Measurements from ENCODE around the gene TARS2.

DNA sequence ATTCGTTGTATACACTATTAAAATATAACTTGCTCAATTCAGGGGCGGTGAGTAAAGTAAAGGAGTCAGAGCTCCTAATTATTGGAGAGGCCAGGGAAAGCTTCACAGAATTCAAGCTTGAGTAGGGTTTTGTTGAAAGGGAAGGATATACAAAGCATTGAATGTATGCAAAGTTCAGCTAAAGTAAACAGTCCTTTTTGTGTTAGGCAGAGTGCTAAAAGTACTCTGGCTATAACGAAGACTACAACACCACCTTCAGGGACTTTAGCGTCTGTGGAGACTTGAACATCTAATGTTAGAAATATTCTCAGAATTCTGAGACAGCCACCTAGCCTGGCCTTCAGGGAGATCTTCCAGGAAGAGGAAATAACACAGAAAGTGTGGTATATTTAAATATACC is 29.4 kb downstream of the TARS2 start:
- TF ChIP-seq EZH2 (IDR thresholded peaks at IDR 0.05) (no peak), POLR2AphosphoS5 (IDR thresholded peaks at IDR 0.05; ENCODE audit: borderline replicate concordance, low read depth, low read length) (no peak), FOXP2 (optimal IDR thresholded peaks at IDR 0.05; ENCODE audit: control extremely low read depth, extremely low read length, insufficient read depth) (no peak)

Data from SK-N-MC (cell line).